Measurements from ENCODE around the gene CCDC43. TPM values are rescaled to one million over a fixed set of nuclear protein-coding genes. Genes with fewer than 3 reads are reported as not detected.

CCDC43 gene
- total RNA-seq, 1 experiment from 2014 or later, result 41.4 TPM

Other genes starting within 250 kb of the CCDC43 start
- gene GPATCH8, start 186.4 kb downstream of the CCDC43 start, total RNA-seq (2014; rRNA removed; shearing (Covaris generic)), result 22.2 and 24.3 TPM in 2 replicates
- gene FZD2, start 132.3 kb downstream of the CCDC43 start, total RNA-seq (2014; rRNA removed; shearing (Covaris generic)), result 16.0 and 18.2 TPM in 2 replicates
- 0.04 TPM in 1 of 2 replicates, not detected in the other for gene MEIOC, start 33.3 kb downstream of the CCDC43 start, total RNA-seq (2014; rRNA removed; shearing (Covaris generic))
- 16.5 and 19.4 TPM in 2 replicates for gene DBF4B, start 18.9 kb upstream of the CCDC43 start, total RNA-seq (2014; rRNA removed; shearing (Covaris generic))
- 0.73 and 0.79 TPM in 2 replicates for gene ADAM11, start 69.2 kb upstream of the CCDC43 start, total RNA-seq (2014; rRNA removed; shearing (Covaris generic))
- 45.9 and 47.4 TPM in 2 replicates for gene GJC1, start 140.5 kb upstream of the CCDC43 start, total RNA-seq (2014; rRNA removed; shearing (Covaris generic))
- gene HIGD1B, start 158.1 kb upstream of the CCDC43 start, total RNA-seq (2014; rRNA removed; shearing (Covaris generic)), result not detected in 2 replicates
- 153 and 172 TPM in 2 replicates for gene EFTUD2, start 209.7 kb upstream of the CCDC43 start, total RNA-seq (2014; rRNA removed; shearing (Covaris generic))
- gene GFAP, start 225.7 kb upstream of the CCDC43 start, total RNA-seq (2014; rRNA removed; shearing (Covaris generic)), result 0.14 TPM in 1 of 2 replicates, not detected in the other

Data from SJCRH30 (cell line).